Mammary epithelial cell (primary cell): ENCODE measurements around the gene MAN1A2.

Experiments used
- EZH2 ChIP-seq: IDR thresholded peaks from 2 replicates; pipeline ENCODE4 v1.6.1; 2012; ENCODE audit warnings: low read length, inconsistent platforms, borderline replicate concordance
- TF ChIP-seq, protein P1 (sequence below), 2 donors: IDR thresholded peaks in 1 of 2; conservative IDR thresholded peaks in 1 of 2; 2 replicates each; pipeline ENCODE4 v1.5.1; 2011 to 2012; ENCODE audit warnings: inconsistent platforms in 2 of 2, low read length in 2 of 2, mild to moderate bottlenecking in 2 of 2, control low read depth in 1 of 2, low read depth in 1 of 2; ENCODE audit not compliant: insufficient read depth in 1 of 2; ENCODE audit errors: extremely low read depth in 1 of 2

DNA sequence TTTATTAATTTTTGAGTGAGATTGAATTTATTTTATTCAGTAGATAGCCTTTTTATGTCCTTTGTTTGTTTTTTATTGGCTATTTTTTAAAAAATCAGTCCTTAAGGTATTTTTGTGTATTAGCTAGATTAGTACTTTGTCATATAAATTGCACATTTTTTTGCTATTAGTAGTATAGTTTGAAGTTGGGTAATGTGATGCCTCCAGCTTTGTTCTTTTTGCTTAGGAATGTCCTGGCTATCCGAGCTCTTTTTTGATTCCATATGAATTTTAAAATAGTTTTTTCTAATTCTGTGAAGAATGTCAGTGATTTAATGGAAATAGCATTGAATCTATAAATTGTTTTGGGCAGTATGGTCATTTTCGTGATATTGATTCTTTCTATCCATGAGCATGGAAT lies 80.4 kb downstream of the MAN1A2 start:
- TF ChIP-seq, protein P1, sequence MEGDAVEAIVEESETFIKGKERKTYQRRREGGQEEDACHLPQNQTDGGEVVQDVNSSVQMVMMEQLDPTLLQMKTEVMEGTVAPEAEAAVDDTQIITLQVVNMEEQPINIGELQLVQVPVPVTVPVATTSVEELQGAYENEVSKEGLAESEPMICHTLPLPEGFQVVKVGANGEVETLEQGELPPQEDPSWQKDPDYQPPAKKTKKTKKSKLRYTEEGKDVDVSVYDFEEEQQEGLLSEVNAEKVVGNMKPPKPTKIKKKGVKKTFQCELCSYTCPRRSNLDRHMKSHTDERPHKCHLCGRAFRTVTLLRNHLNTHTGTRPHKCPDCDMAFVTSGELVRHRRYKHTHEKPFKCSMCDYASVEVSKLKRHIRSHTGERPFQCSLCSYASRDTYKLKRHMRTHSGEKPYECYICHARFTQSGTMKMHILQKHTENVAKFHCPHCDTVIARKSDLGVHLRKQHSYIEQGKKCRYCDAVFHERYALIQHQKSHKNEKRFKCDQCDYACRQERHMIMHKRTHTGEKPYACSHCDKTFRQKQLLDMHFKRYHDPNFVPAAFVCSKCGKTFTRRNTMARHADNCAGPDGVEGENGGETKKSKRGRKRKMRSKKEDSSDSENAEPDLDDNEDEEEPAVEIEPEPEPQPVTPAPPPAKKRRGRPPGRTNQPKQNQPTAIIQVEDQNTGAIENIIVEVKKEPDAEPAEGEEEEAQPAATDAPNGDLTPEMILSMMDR (conservative IDR thresholded peaks at IDR 0.05 in 1 of 2, IDR thresholded peaks at IDR 0.05 in 1 of 2; ENCODE audit: extremely low read depth in 1 of 2, insufficient read depth in 1 of 2, low read depth in 1 of 2, low read length in 2 of 2), result no peak
- TF ChIP-seq EZH2, result no peak
